Gastroesophageal sphincter (tissue), 3 donors: Measurements from ENCODE around the gene KISS1.

Experiments
- EP300 ChIP-seq: sonication (generic); formaldehyde crosslinking; IDR thresholded peaks from one replicate; pipeline ENCODE4 v1.6.1; 2017; ENCODE audit warnings: antibody characterized with exemption, mild to moderate bottlenecking
- POLR2A ChIP-seq, 2 donors: fragments of 450-650 bp; IDR thresholded peaks; one replicate each; pipeline ENCODE4 v1.6.1; 2017; ENCODE audit warnings: antibody characterized with exemption in 2 of 2, mild to moderate bottlenecking in 2 of 2, moderate library complexity in 1 of 2
- POLR2AphosphoS5 ChIP-seq: sonication (generic); formaldehyde crosslinking; IDR thresholded peaks from one replicate; pipeline ENCODE4 v1.6.1; 2017; ENCODE audit warnings: antibody characterized with exemption
- TF ChIP-seq, protein P1 (sequence below), 4 experiments: fragments of 200-600 bp in 2 of 4; fragments of 450-650 bp in 2 of 4; sonication (generic) in 1 of 4; IDR thresholded peaks; one replicate each; pipeline ENCODE4 v1.5.1; 2017 to 2019; ENCODE audit warnings: antibody characterized with exemption in 4 of 4, mild to moderate bottlenecking in 2 of 4, moderate library complexity in 2 of 4

DNA sequence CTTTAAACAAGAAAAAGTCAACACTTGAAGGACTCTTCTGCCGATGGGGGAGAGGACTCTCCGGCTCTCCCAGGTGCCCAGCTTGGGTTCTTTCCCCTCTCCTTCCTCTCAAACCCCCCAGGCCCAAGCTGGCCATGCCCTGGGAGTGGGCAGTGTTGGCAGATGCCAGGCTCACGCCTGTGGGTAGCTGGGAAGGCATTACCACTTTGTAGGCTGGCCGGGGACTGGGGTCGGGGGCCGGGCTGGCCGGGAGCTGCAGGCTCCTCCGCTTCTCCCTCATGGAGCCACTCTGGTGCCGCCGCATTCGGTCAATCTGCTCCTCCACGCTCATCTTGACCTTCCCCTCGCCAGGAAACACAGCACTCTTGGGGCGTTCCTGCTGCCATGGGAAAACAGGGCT, 33.9 kb upstream of the KISS1 start:
- TF ChIP-seq POLR2A (IDR thresholded peaks at IDR 0.05) (no peak), POLR2AphosphoS5 (no peak), EP300 (no peak)
- TF ChIP-seq, protein P1, sequence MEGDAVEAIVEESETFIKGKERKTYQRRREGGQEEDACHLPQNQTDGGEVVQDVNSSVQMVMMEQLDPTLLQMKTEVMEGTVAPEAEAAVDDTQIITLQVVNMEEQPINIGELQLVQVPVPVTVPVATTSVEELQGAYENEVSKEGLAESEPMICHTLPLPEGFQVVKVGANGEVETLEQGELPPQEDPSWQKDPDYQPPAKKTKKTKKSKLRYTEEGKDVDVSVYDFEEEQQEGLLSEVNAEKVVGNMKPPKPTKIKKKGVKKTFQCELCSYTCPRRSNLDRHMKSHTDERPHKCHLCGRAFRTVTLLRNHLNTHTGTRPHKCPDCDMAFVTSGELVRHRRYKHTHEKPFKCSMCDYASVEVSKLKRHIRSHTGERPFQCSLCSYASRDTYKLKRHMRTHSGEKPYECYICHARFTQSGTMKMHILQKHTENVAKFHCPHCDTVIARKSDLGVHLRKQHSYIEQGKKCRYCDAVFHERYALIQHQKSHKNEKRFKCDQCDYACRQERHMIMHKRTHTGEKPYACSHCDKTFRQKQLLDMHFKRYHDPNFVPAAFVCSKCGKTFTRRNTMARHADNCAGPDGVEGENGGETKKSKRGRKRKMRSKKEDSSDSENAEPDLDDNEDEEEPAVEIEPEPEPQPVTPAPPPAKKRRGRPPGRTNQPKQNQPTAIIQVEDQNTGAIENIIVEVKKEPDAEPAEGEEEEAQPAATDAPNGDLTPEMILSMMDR (IDR thresholded peaks at IDR 0.05), result no peak
